ENCODE data around the gene KSR2.

The KSR2 gene

GRCh38 chr12:117502633-117503032, 466.2 kb downstream of the KSR2 start:
- H3K9me3 ChIP-seq (ENCODE audit: low read depth, low read length): no peaks in the 10 kb centered on the region
- no peak for DNase-seq (ENCODE audit: low read depth, low spot score)
- no peaks in the 10 kb centered on the region for H3K36me3 ChIP-seq (ENCODE audit: insufficient read depth, low read length)
- H3K27ac ChIP-seq: no peak overlapping the region
- no peak overlapping the region for H3K4me3 ChIP-seq
- TF ChIP-seq EZH2 (IDR thresholded peaks at IDR 0.05): no peak
- TF ChIP-seq FOXP2 (optimal IDR thresholded peaks at IDR 0.05; ENCODE audit: control extremely low read depth, extremely low read length, insufficient read depth): no peak
- TF ChIP-seq POLR2AphosphoS5 (IDR thresholded peaks at IDR 0.05; ENCODE audit: borderline replicate concordance, low read depth, low read length): no peak
- H3K9ac ChIP-seq (ENCODE audit: insufficient read length): no peak overlapping the region

DNA sequence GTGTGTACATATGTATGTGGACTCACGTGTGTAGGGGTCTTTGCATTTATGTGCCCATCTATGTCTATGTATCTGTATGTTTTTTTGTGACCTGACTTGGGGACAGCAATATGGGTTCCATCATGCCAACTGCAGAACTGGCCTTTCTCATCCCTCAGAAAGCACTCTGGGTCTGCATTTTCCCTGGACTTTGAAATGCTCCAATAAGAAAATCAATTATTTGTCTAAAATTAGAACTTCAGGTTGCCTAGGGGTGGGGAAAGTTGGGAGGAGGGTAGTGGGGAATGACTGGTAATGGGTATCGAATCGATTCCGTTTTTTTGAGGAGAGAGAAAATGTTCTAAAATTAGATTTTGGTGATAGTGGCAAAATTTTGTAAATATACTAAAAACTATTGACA, 466.6 kb downstream of the KSR2 start:
- Histone ChIP-seq H3K27ac (no peak overlapping the region), H3K4me3 (no peak overlapping the region), H3K9ac (ENCODE audit: insufficient read length) (no peak overlapping the region), H3K36me3 (ENCODE audit: insufficient read depth, low read length) (no peaks in the 10 kb centered on the region), H3K9me3 (ENCODE audit: low read depth, low read length) (no peaks in the 10 kb centered on the region)
- TF ChIP-seq FOXP2 (optimal IDR thresholded peaks at IDR 0.05; ENCODE audit: control extremely low read depth, extremely low read length, insufficient read depth) (no peak), POLR2AphosphoS5 (IDR thresholded peaks at IDR 0.05; ENCODE audit: borderline replicate concordance, low read depth, low read length) (no peak), EZH2 (IDR thresholded peaks at IDR 0.05) (no peak)
- DNase-seq (ENCODE audit: low read depth, low spot score): no peak

- Histone ChIP-seq H3K27ac (no peak overlapping the region), H3K9ac (ENCODE audit: insufficient read length) (no peak overlapping the region), H3K4me3 (no peak overlapping the region), H3K36me3 (ENCODE audit: insufficient read depth, low read length) (no peaks in the 10 kb centered on the region), H3K9me3 (ENCODE audit: low read depth, low read length) (no peaks in the 10 kb centered on the region)
- DNase-seq (ENCODE audit: low read depth, low spot score): no peak
- TF ChIP-seq FOXP2 (optimal IDR thresholded peaks at IDR 0.05; ENCODE audit: control extremely low read depth, extremely low read length, insufficient read depth) (no peak), POLR2AphosphoS5 (IDR thresholded peaks at IDR 0.05; ENCODE audit: borderline replicate concordance, low read depth, low read length) (no peak), EZH2 (IDR thresholded peaks at IDR 0.05) (no peak)
Observed at GRCh38 chr12:117501076-117501869, 467.5 kb downstream of the KSR2 start.

- Histone ChIP-seq H3K27ac (no peak overlapping the region), H3K9me3 (ENCODE audit: low read depth, low read length) (no peaks in the 10 kb centered on the region), H3K36me3 (ENCODE audit: insufficient read depth, low read length) (no peaks in the 10 kb centered on the region), H3K4me3 (no peak overlapping the region), H3K9ac (ENCODE audit: insufficient read length) (no peak overlapping the region)
- no peak for DNase-seq (ENCODE audit: low read depth, low spot score)
- TF ChIP-seq POLR2AphosphoS5 (IDR thresholded peaks at IDR 0.05; ENCODE audit: borderline replicate concordance, low read depth, low read length) (no peak), EZH2 (IDR thresholded peaks at IDR 0.05) (no peak), FOXP2 (optimal IDR thresholded peaks at IDR 0.05; ENCODE audit: control extremely low read depth, extremely low read length, insufficient read depth) (no peak)
Observed at GRCh38 chr12:117499759-117500485, 468.9 kb downstream of the KSR2 start.

- no peak overlapping the region for H3K4me3 ChIP-seq
- no peak for DNase-seq (ENCODE audit: low read depth, low spot score)
- TF ChIP-seq FOXP2 (optimal IDR thresholded peaks at IDR 0.05; ENCODE audit: control extremely low read depth, extremely low read length, insufficient read depth): no peak
- TF ChIP-seq EZH2 (IDR thresholded peaks at IDR 0.05): no peak
- no peak for TF ChIP-seq POLR2AphosphoS5 (IDR thresholded peaks at IDR 0.05; ENCODE audit: borderline replicate concordance, low read depth, low read length)
- no peak overlapping the region for H3K9ac ChIP-seq (ENCODE audit: insufficient read length)
- no peaks in the 10 kb centered on the region for H3K9me3 ChIP-seq (ENCODE audit: low read depth, low read length)
- no peak overlapping the region for H3K27ac ChIP-seq
- no peaks in the 10 kb centered on the region for H3K36me3 ChIP-seq (ENCODE audit: insufficient read depth, low read length)
Observed at GRCh38 chr12:117498880-117499279, 469.9 kb downstream of the KSR2 start.

GRCh38 chr12:117498256-117498655, 470.5 kb downstream of the KSR2 start:
- Histone ChIP-seq H3K9me3 (ENCODE audit: low read depth, low read length) (no peaks in the 10 kb centered on the region), H3K36me3 (ENCODE audit: insufficient read depth, low read length) (no peaks in the 10 kb centered on the region)

DNA sequence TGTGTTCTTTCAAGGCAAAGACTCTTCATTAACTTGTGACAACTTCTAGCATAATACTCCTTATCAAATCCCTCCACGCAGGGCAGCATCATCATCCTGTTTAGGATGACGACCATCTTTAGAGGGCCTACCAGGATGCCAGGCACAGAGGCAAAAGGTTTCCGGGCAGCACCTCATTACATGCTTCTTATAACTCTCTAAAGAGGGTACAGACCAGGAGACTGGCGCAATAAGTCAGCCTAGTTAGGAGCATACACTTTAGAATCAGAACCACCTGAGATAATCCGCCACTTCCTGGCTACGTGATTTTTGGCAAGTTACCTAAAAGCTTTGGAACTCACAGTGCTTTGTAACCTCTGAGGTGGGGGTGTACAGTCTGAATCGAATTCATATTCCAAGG, 471.4 kb downstream of the KSR2 start:
- H3K36me3 ChIP-seq (ENCODE audit: insufficient read depth, low read length): no peaks in the 10 kb centered on the region
- no peak overlapping the region for H3K27ac ChIP-seq
- H3K9ac ChIP-seq (ENCODE audit: insufficient read length): no peak overlapping the region
- DNase-seq (ENCODE audit: low read depth, low spot score): no peak
- TF ChIP-seq FOXP2 (optimal IDR thresholded peaks at IDR 0.05; ENCODE audit: control extremely low read depth, extremely low read length, insufficient read depth) (no peak), EZH2 (IDR thresholded peaks at IDR 0.05) (no peak), POLR2AphosphoS5 (IDR thresholded peaks at IDR 0.05; ENCODE audit: borderline replicate concordance, low read depth, low read length) (no peak)
- no peak overlapping the region for H3K4me3 ChIP-seq
- H3K9me3 ChIP-seq (ENCODE audit: low read depth, low read length): no peaks in the 10 kb centered on the region

More at GRCh38 chr12:117498256-117498655, 470.5 kb downstream of the KSR2 start:
- H3K4me3 ChIP-seq: no peak overlapping the region
- H3K27ac ChIP-seq: no peak overlapping the region
- DNase-seq (ENCODE audit: low read depth, low spot score): no peak
- no peak overlapping the region for H3K9ac ChIP-seq (ENCODE audit: insufficient read length)
- TF ChIP-seq EZH2 (IDR thresholded peaks at IDR 0.05) (no peak), FOXP2 (optimal IDR thresholded peaks at IDR 0.05; ENCODE audit: control extremely low read depth, extremely low read length, insufficient read depth) (no peak), POLR2AphosphoS5 (IDR thresholded peaks at IDR 0.05; ENCODE audit: borderline replicate concordance, low read depth, low read length) (no peak)

DNA sequence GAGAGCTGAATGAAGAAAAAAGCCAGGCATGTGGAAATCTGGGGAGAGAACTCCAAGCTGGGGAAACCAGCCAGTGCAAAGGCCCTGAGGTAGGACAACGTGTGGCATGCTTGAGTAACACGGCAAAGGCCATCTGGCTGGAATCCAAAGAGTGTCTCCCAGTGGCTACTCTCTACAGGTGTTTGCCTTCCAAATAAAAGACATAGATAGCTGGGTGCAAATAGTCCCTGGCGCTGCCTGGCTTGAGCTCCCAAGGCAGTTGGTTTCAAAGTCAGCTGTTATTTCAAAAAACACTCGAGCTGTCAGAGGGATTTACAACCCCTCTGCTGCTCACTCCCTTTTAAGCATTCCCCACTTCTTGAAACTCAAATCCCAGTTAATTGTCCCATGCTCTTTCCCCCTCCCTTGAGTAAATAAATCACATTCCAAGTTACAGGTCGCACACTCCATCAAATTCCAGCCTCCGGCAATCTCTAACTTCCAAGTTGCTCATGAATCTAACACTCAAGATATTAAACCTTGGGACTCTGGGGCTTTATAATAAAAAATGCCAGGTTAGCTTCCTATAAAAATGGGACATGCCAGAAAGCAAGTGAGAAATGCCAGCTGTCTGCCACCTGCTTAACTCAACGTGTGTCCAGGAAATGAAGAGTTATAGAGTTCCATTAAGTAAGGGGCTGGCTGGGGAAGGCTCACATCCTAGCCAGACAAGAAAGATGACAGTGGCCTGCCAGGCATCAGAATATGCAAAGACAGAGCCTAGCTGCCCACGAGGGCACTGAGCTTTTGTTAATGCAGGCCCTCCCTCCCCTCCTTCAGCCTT, 473.7 kb downstream of the KSR2 start:
- Histone ChIP-seq H3K9ac (ENCODE audit: insufficient read length) (no peak overlapping the region), H3K27ac (no peak overlapping the region), H3K9me3 (ENCODE audit: low read depth, low read length) (no peaks in the 10 kb centered on the region), H3K4me3 (no peak overlapping the region), H3K36me3 (ENCODE audit: insufficient read depth, low read length) (no peaks in the 10 kb centered on the region)
- no peak for TF ChIP-seq FOXP2 (optimal IDR thresholded peaks at IDR 0.05; ENCODE audit: control extremely low read depth, extremely low read length, insufficient read depth)
- TF ChIP-seq POLR2AphosphoS5 (IDR thresholded peaks at IDR 0.05; ENCODE audit: borderline replicate concordance, low read depth, low read length): no peak
- no peak for TF ChIP-seq EZH2 (IDR thresholded peaks at IDR 0.05)
- DNase-seq (ENCODE audit: low read depth, low spot score): no peak

Measured in SK-N-MC (cell line).